ENCODE measurements around the gene NOSTRIN.

Gene NOSTRIN

GRCh38 chr2:168889635-168890005 is 87.2 kb downstream of the NOSTRIN start:
- DNase-seq = no peak

- DNase-seq = peak; percentile 87
Measured at GRCh38 chr2:168890006-168890782, 87.8 kb downstream of the NOSTRIN start, which contains the start of gene SPC25. Gene SPC25, minus strand, starts transcription at chr2:168890430. Its CDS starts 911 bp downstream, at chr2:168889519.

- DNase-seq = no peak
Measured at GRCh38 chr2:168892327-168892726, 89.9 kb downstream of the NOSTRIN start.

GRCh38 chr2:168894101-168894500 is 91.7 kb downstream of the NOSTRIN start:
- DNase-seq = no peak

- no peak for DNase-seq
Measured at GRCh38 chr2:168894720-168895119, 92.3 kb downstream of the NOSTRIN start.

GRCh38 chr2:168895771-168896170 is 93.3 kb downstream of the NOSTRIN start:
- no peak for DNase-seq

GRCh38 chr2:168896783-168897182 is 94.3 kb downstream of the NOSTRIN start:
- DNase-seq = no peak

GRCh38 chr2:168897449-168897848 is 95.0 kb downstream of the NOSTRIN start:
- DNase-seq = no peak

- DNase-seq = no peak
Measured at GRCh38 chr2:168901003-168901402, 98.6 kb downstream of the NOSTRIN start, which contains the start of gene G6PC2. Gene G6PC2, plus strand, starts transcription at chr2:168901291. Its CDS starts 41 bp downstream, at chr2:168901332.

GRCh38 chr2:168903888-168904287 is 101.5 kb downstream of the NOSTRIN start:
- DNase-seq = no peak

- no peak for DNase-seq
Measured at GRCh38 chr2:168904358-168904757, 101.9 kb downstream of the NOSTRIN start.

- no peak for DNase-seq
Measured at GRCh38 chr2:168907940-168908662, 105.7 kb downstream of the NOSTRIN start.

GRCh38 chr2:168910330-168910729 is 107.9 kb downstream of the NOSTRIN start:
- no peak for DNase-seq

GRCh38 chr2:168912466-168912865 is 110.0 kb downstream of the NOSTRIN start:
- DNase-seq = no peak

GRCh38 chr2:168912901-168913369 is 110.5 kb downstream of the NOSTRIN start:
- no peak for DNase-seq

GRCh38 chr2:168913495-168913894 is 111.1 kb downstream of the NOSTRIN start:
- no peak for DNase-seq

Data from activated naive CD4-positive, alpha-beta T cell treated with Interleukin-2 at 50 U/mL for 16 hours (primary cell).